HL-60 (cell line): ENCODE measurements around the gene RC3H2.

Source experiments
- DNase-seq, 2 experiments: peaks; one replicate each; pipeline ENCODE4 v3.0.0-alpha.2; 2010 to 2020; ENCODE audit warnings: low read depth in 1 of 2, low spot score in 1 of 2
- H3K27ac ChIP-seq: fragments of 250-450 bp; sonication (Bioruptor Pico); replicated peaks from 2 replicates; pipeline ENCODE4 v1.5.1; 2020; ENCODE audit warnings: mild to moderate bottlenecking, moderate library complexity
- H3K27me3 ChIP-seq: fragments of 250-450 bp; sonication (Bioruptor Pico); 2 replicates; pipeline ENCODE4 v1.5.1; 2021; ENCODE audit warnings: mild to moderate bottlenecking, moderate library complexity; ENCODE audit not compliant: insufficient read depth, poor library complexity, severe bottlenecking
- H3K4me3 ChIP-seq: replicated peaks from 2 replicates; pipeline ENCODE4 v1.5.1; 2011; ENCODE audit warnings: mild to moderate bottlenecking, control low read depth, low read length; ENCODE audit not compliant: insufficient read depth
- GABPA ChIP-seq: IDR thresholded peaks from 2 replicates; pipeline ENCODE4 v1.6.1; 2012; ENCODE audit warnings: low read depth
- POLR2AphosphoS5 ChIP-seq: IDR thresholded peaks from 2 replicates; pipeline ENCODE4 v1.6.1; 2012; ENCODE audit warnings: low read depth
- SPI1 ChIP-seq: IDR thresholded peaks from 2 replicates; pipeline ENCODE4 v1.6.1; 2012; ENCODE audit warnings: low read depth, mild to moderate bottlenecking, borderline replicate concordance
- TF ChIP-seq, protein P1 (sequence below): IDR thresholded peaks from 2 replicates; pipeline ENCODE4 v1.6.1; 2012; ENCODE audit warnings: low read depth; ENCODE audit not compliant: insufficient replicate concordance
- TF ChIP-seq, protein P2 (sequence below): IDR thresholded peaks from one replicate; pipeline ENCODE4 v1.5.1; 2011; ENCODE audit warnings: low read length, control low read depth, inconsistent platforms; ENCODE audit not compliant: insufficient read depth

RC3H2 gene

DNA sequence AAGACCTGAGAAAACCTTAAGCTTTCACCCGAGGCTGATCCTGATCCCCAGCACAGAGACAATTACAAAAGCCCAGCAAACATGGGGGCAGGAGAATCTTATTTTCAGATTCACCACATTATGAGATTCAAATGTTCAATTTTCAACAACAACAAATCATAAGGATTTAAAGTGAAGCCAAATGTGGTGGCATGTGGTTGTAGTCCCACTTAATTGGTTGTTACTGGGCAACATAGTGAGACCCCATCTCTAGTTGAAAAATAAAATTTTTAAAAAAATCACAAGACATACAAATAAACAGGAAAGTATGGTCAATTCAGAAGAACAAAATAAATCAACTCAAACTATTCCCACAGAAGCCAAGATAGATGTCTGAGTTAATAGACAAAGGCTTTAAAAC lies 31.7 kb upstream of the RC3H2 start:
- Histone ChIP-seq H3K27me3 (no peaks in the 10 kb centered on the region), H3K4me3 (no peak overlapping the region), H3K27ac (no peak overlapping the region)
- no peak for DNase-seq
- TF ChIP-seq GABPA = no peak
- TF ChIP-seq, protein P1, sequence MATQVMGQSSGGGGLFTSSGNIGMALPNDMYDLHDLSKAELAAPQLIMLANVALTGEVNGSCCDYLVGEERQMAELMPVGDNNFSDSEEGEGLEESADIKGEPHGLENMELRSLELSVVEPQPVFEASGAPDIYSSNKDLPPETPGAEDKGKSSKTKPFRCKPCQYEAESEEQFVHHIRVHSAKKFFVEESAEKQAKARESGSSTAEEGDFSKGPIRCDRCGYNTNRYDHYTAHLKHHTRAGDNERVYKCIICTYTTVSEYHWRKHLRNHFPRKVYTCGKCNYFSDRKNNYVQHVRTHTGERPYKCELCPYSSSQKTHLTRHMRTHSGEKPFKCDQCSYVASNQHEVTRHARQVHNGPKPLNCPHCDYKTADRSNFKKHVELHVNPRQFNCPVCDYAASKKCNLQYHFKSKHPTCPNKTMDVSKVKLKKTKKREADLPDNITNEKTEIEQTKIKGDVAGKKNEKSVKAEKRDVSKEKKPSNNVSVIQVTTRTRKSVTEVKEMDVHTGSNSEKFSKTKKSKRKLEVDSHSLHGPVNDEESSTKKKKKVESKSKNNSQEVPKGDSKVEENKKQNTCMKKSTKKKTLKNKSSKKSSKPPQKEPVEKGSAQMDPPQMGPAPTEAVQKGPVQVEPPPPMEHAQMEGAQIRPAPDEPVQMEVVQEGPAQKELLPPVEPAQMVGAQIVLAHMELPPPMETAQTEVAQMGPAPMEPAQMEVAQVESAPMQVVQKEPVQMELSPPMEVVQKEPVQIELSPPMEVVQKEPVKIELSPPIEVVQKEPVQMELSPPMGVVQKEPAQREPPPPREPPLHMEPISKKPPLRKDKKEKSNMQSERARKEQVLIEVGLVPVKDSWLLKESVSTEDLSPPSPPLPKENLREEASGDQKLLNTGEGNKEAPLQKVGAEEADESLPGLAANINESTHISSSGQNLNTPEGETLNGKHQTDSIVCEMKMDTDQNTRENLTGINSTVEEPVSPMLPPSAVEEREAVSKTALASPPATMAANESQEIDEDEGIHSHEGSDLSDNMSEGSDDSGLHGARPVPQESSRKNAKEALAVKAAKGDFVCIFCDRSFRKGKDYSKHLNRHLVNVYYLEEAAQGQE = no peak
- no peak for TF ChIP-seq POLR2AphosphoS5
- TF ChIP-seq, protein P2, sequence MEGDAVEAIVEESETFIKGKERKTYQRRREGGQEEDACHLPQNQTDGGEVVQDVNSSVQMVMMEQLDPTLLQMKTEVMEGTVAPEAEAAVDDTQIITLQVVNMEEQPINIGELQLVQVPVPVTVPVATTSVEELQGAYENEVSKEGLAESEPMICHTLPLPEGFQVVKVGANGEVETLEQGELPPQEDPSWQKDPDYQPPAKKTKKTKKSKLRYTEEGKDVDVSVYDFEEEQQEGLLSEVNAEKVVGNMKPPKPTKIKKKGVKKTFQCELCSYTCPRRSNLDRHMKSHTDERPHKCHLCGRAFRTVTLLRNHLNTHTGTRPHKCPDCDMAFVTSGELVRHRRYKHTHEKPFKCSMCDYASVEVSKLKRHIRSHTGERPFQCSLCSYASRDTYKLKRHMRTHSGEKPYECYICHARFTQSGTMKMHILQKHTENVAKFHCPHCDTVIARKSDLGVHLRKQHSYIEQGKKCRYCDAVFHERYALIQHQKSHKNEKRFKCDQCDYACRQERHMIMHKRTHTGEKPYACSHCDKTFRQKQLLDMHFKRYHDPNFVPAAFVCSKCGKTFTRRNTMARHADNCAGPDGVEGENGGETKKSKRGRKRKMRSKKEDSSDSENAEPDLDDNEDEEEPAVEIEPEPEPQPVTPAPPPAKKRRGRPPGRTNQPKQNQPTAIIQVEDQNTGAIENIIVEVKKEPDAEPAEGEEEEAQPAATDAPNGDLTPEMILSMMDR = no peak
- no peak for TF ChIP-seq SPI1

DNA sequence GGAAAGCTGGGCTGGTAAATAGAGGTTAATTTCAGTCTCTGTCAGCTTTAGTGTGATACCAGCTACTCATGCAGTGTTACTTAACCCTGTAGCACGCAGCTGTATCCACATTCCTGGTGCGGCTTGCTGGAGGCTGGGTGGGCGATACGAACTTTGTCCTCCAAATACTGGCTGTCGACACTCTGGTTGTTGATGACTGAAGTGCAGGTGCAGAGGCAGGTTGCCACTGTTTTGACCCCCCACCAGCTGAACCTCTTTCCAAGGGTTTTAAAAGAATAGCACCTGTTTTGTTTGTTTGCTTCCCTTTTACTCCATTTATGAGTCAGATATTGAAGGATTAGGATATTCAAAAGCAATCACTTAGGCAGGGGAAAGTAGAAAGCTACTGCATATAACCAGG lies 31.3 kb upstream of the RC3H2 start:
- Histone ChIP-seq H3K27ac (no peak overlapping the region), H3K4me3 (no peak overlapping the region), H3K27me3 (no peaks in the 10 kb centered on the region)
- no peak for DNase-seq
- TF ChIP-seq, protein P2 = no peak
- TF ChIP-seq GABPA (no peak), SPI1 (no peak), POLR2AphosphoS5 (no peak)
- TF ChIP-seq, protein P1 = no peak

DNA sequence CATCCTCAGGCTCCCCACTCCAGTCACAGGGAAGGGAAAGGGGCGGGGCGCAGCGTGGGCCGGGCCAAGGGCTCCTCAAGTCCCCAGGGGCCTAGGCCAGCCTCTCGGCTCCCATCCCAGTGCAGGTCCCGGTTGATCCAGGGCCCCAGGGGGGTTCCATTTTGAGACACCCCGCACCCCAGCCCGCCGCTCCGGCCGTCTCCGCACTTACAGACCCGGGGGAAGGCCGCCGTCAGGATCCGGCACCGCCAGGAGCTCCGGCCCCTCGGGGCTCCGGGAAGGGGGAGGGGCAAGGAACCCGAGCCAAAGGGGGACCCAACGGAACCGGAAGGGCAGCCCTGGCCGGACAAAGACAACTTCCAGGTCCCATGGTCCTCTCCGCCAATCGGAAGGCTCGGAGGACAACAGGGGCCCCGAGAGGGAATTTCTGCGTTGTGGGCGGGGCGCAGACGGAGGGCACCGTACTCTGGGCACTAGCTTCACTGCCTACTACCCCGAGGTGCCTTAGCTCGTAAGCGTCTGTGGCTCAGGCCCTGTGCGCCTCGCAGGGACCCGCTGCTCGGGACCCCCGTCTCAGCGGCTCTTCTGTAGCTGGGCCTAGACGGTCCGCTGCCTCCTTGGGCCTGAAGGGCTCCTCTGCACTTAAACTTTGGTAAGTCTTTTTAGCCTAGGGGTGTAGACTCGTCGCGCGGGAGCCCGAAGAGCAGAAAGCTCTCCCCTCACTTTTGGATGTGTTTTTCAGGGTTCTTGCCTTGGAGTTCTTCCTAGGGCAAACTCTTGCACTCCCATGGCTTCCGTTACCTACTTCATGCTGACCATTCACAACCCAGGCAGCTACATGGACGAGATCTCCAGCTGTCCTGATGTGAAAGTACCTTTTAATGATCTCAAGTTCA lies 26.3 kb upstream of the RC3H2 start, which contains the start of gene ZBTB26:
TSS of gene ZBTB26 (minus strand) at position 287 of the 896 bp plus-strand sequence. CDS start 11,578 bp downstream, outside the sequence.
- Histone ChIP-seq H3K27me3 (no peaks in the 10 kb centered on the region), H3K4me3 (peak within 1 kb of the TSS; percentile 94), H3K27ac (peak within 1 kb of the TSS; percentile 82)
- peak; percentile 89 to 96 for DNase-seq
- TF ChIP-seq, protein P2 = no peak
- TF ChIP-seq POLR2AphosphoS5 = peak; percentile 75
- TF ChIP-seq GABPA = peak; percentile 96
